Measurements from ENCODE around the gene SEMA5B.

The SEMA5B gene

GRCh38 chr3:122984007-122984406, 43.6 kb downstream of the SEMA5B start:
- TF ChIP-seq CTCF (IDR thresholded peaks at IDR 0.05; ENCODE audit: low read depth, low read length), result no peak
- H3K4me3 ChIP-seq (ENCODE audit: low read depth, low read length), result no peak overlapping the region

GRCh38 chr3:122982216-122983185, 45.1 kb downstream of the SEMA5B start:
- no peak overlapping the region for H3K4me3 ChIP-seq (ENCODE audit: low read depth, low read length)
- no peak for TF ChIP-seq CTCF (IDR thresholded peaks at IDR 0.05; ENCODE audit: low read depth, low read length)

GRCh38 chr3:122979211-122979610, 48.4 kb downstream of the SEMA5B start:
- H3K4me3 ChIP-seq (ENCODE audit: low read depth, low read length), result no peak overlapping the region
- no peak for TF ChIP-seq CTCF (IDR thresholded peaks at IDR 0.05; ENCODE audit: low read depth, low read length)

- no peak for TF ChIP-seq CTCF (IDR thresholded peaks at IDR 0.05; ENCODE audit: low read depth, low read length)
- no peak overlapping the region for H3K4me3 ChIP-seq (ENCODE audit: low read depth, low read length)
These were observed 49.0 kb downstream of the SEMA5B start for GRCh38 chr3:122978569-122978968.

- no peak overlapping the region for H3K4me3 ChIP-seq (ENCODE audit: low read depth, low read length)
- no peak for TF ChIP-seq CTCF (IDR thresholded peaks at IDR 0.05; ENCODE audit: low read depth, low read length)
These were observed 49.7 kb downstream of the SEMA5B start for GRCh38 chr3:122977746-122978466.

- no peak overlapping the region for H3K4me3 ChIP-seq (ENCODE audit: low read depth, low read length)
- TF ChIP-seq CTCF (IDR thresholded peaks at IDR 0.05; ENCODE audit: low read depth, low read length), result no peak
These were observed 51.7 kb downstream of the SEMA5B start for GRCh38 chr3:122975924-122976293.

Measured in WI38 (cell line).